Fibroblast of skin of left biceps (primary cell): Measurements from ENCODE around the gene POU1F1.
"Not testable (repeated sequence)": the region's sequence is repeated elsewhere in the genome, so short reads cannot be mapped to it uniquely, and the experiment has no call there.

Experiments used
- DNase-seq, 2 experiments: peaks; one replicate each; pipeline ENCODE4 v3.0.0-alpha.2; 2013; ENCODE audit warnings: low read depth in 2 of 2

The POU1F1 gene

GRCh38 chr3:87250009-87250408 is 26.4 kb downstream of the POU1F1 start:
- DNase-seq, result no peak

GRCh38 chr3:87248831-87249230 is 27.6 kb downstream of the POU1F1 start:
- DNase-seq, result no peak

- DNase-seq, result not testable (repeated sequence)
Measured at GRCh38 chr3:87248231-87248630, 28.2 kb downstream of the POU1F1 start.

GRCh38 chr3:87247430-87247773 is 29.0 kb downstream of the POU1F1 start:
- no peak for DNase-seq

GRCh38 chr3:87246662-87247429 is 29.5 kb downstream of the POU1F1 start:
- DNase-seq, result no peak

- no peak for DNase-seq
Measured at GRCh38 chr3:87236093-87236492, 40.3 kb downstream of the POU1F1 start.

- no peak for DNase-seq
Measured at GRCh38 chr3:87233805-87234204, 42.6 kb downstream of the POU1F1 start.

- DNase-seq, result no peak
Measured at GRCh38 chr3:87229113-87229512, 47.3 kb downstream of the POU1F1 start.

GRCh38 chr3:87228316-87228715 is 48.1 kb downstream of the POU1F1 start:
- DNase-seq, result no peak

- DNase-seq, result no peak
Measured at GRCh38 chr3:87227835-87228144, 48.6 kb downstream of the POU1F1 start.

- DNase-seq, result peak; percentile 67 to 75
Measured at GRCh38 chr3:87227104-87227834, 49.1 kb downstream of the POU1F1 start, which contains the start of gene CHMP2B. TSS of gene CHMP2B (plus strand) at chr3:87227309. CDS start at chr3:87227523, 214 bp downstream.

GRCh38 chr3:87225659-87226058 is 50.7 kb downstream of the POU1F1 start:
- no peak for DNase-seq

GRCh38 chr3:87219611-87220010 is 56.8 kb downstream of the POU1F1 start:
- no peak for DNase-seq

- DNase-seq, result no peak
Measured at GRCh38 chr3:87218560-87218959, 57.8 kb downstream of the POU1F1 start.
